HCT116 (cell line): ENCODE results near the gene TSPAN8. TPM values are rescaled to one million over a fixed set of nuclear protein-coding genes. Genes with fewer than 3 reads are reported as not detected.

Source experiments
- ATAC-seq: fragments of 200-7000 bp; cut with Tn5 transposase; 2 replicates; pipeline ENCODE4 v1.9.1; 2020; ENCODE audit warnings: mild to moderate bottlenecking, moderate library complexity
- BruUV-seq: library from RNA; stranded (reverse); fragments of 400-500 nt; replicated peaks from 2 replicates; lab custom pipeline; 2021; lab: Mats Ljungman, UMichigan
- CTCF ChIA-PET: fragments of 300-600 bp; sonication (Branson Sonifier 250); formaldehyde crosslinking; loops from one replicate; lab custom pipeline; 2021; ENCODE audit warnings: antibody characterized with exemption; lab: Charles Lee
- POLR2A ChIA-PET: fragments of 300-600, 350-600 bp; sonication (Branson Sonifier 250); formaldehyde crosslinking; loops from one replicate; lab custom pipeline; 2021; ENCODE audit warnings: antibody characterized with exemption; lab: Charles Lee
- RAD21 ChIA-PET, 2 experiments: fragments of 300-600 bp; sonication (Branson Sonifier 250); formaldehyde crosslinking; loops; one replicate each; lab custom pipeline; 2023; ENCODE audit warnings: low total read pairs in 2 of 2; ENCODE audit not compliant: uncharacterized antibody in 2 of 2, unreplicated experiment in 2 of 2, low non-redundant PET in 1 of 2; lab: Charles Lee
- DNase-seq: peaks from one replicate; pipeline ENCODE4 v3.0.0-alpha.2; 2010; ENCODE audit warnings: low read depth, low spot score
- H2AFZ ChIP-seq: fragments of 200-600 bp; shearing (Covaris generic), sonication (generic); 2 replicates; pipeline ENCODE4 v1.6.1; 2017; ENCODE audit warnings: low read depth, mixed run types, mixed read lengths, antibody characterized with exemption, low read length; ENCODE audit not compliant: poor library complexity, severe bottlenecking
- H3K27ac ChIP-seq: 2 replicates; pipeline ENCODE4 v1.5.1; 2012; ENCODE audit warnings: low read depth, low read length
- H3K27me3 ChIP-seq: fragments of 200-600 bp; sonication (generic); 2 replicates; pipeline ENCODE4 v1.6.1; 2016; ENCODE audit warnings: mixed run types, low read length, mixed read lengths; ENCODE audit not compliant: insufficient read depth
- H3K36me3 ChIP-seq, 2 experiments: fragments of 200-500 bp in 1 of 2; fragments of 200-600 bp in 1 of 2; sonication (Bioruptor generic) in 1 of 2; sonication (generic) in 1 of 2; 2 replicates each; pipeline versions ENCODE4 v1.5.1 to v1.6.1; 2014 to 2016; ENCODE audit warnings: low read length in 2 of 2, inconsistent platforms in 1 of 2, mixed read lengths in 1 of 2, mixed run types in 1 of 2; ENCODE audit not compliant: insufficient read depth in 2 of 2, control insufficient read depth in 1 of 2
- H3K4me1 ChIP-seq, 2 experiments: fragments of 200-600 bp in 1 of 2; sonication (generic) in 1 of 2; 2 replicates each; pipeline versions ENCODE4 v1.5.1 to v1.6.1; 2012 to 2017; ENCODE audit warnings: low read length in 2 of 2, inconsistent platforms in 1 of 2, mild to moderate bottlenecking in 1 of 2, mixed read lengths in 1 of 2, mixed run types in 1 of 2, moderate library complexity in 1 of 2; ENCODE audit not compliant: insufficient read depth in 2 of 2, control insufficient read depth in 1 of 2
- H3K4me2 ChIP-seq: fragments of 200-600 bp; sonication (generic); 2 replicates; pipeline ENCODE4 v1.6.1; 2017; ENCODE audit warnings: mixed run types, low read length, mixed read lengths
- H3K4me3 ChIP-seq, 2 experiments: fragments of 200-600 bp in 1 of 2; sonication (generic) in 1 of 2; replicated peaks in 1 of 2; 2 replicates each; pipeline ENCODE4 v1.5.1; 2011 to 2016; ENCODE audit warnings: low read length in 2 of 2, control low read depth in 1 of 2, low read depth in 1 of 2, mild to moderate bottlenecking in 1 of 2, mixed read lengths in 1 of 2, mixed run types in 1 of 2
- H3K79me2 ChIP-seq: fragments of 200-600 bp; sonication (generic); 2 replicates; pipeline ENCODE4 v1.6.1; 2017; ENCODE audit warnings: mild to moderate bottlenecking, mixed run types, low read length, moderate library complexity, mixed read lengths; ENCODE audit not compliant: insufficient read depth
- H3K9ac ChIP-seq: fragments of 200-600 bp; sonication (generic); 2 replicates; pipeline ENCODE4 v1.6.1; 2016; ENCODE audit warnings: low read length, mixed read lengths
- H3K9me2 ChIP-seq: fragments of 200-600 bp; sonication (generic), shearing (Covaris generic); 2 replicates; pipeline ENCODE4 v1.6.1; 2017; ENCODE audit warnings: mixed run types, mild to moderate bottlenecking, moderate library complexity; ENCODE audit not compliant: insufficient read depth
- H3K9me3 ChIP-seq, 2 experiments: fragments of 200-500 bp in 1 of 2; fragments of 200-600 bp in 1 of 2; sonication (Bioruptor generic) in 1 of 2; sonication (generic) in 1 of 2; 2 replicates each; pipeline ENCODE4 v1.6.1; 2014 to 2017; ENCODE audit warnings: low read length in 2 of 2, mixed read lengths in 2 of 2, inconsistent platforms in 1 of 2, low read depth in 1 of 2, mild to moderate bottlenecking in 1 of 2, mixed run types in 1 of 2, moderate library complexity in 1 of 2; ENCODE audit not compliant: control insufficient read depth in 1 of 2, insufficient read depth in 1 of 2
- H4K20me1 ChIP-seq: fragments of 200-600 bp; sonication (generic), shearing (Covaris generic); 2 replicates; pipeline ENCODE4 v1.6.1; 2017; ENCODE audit warnings: mixed run types, mild to moderate bottlenecking, moderate library complexity; ENCODE audit not compliant: insufficient read depth
- ATF3 ChIP-seq: IDR thresholded peaks from 2 replicates; pipeline ENCODE4 v1.6.1; 2012
- CTCF ChIP-seq, 3 experiments: fragments of 200-600 bp in 1 of 3; sonication (generic) in 1 of 3; IDR thresholded peaks in 2 of 3; conservative IDR thresholded peaks in 1 of 3; 2 replicates each; pipeline ENCODE4 v1.5.1; 2012 to 2017; ENCODE audit warnings: low read depth in 2 of 3, low read length in 2 of 3, antibody characterized with exemption in 1 of 3, borderline replicate concordance in 1 of 3, control low read depth in 1 of 3, mild to moderate bottlenecking in 1 of 3, mixed read lengths in 1 of 3, mixed run types in 1 of 3, moderate library complexity in 1 of 3; ENCODE audit not compliant: insufficient read depth in 1 of 3
- EGR1 ChIP-seq: IDR thresholded peaks from 2 replicates; pipeline ENCODE4 v1.6.1; 2012; ENCODE audit warnings: low read depth
- EZH2 ChIP-seq: fragments of 200-600 bp; sonication (generic); IDR thresholded peaks from 2 replicates; pipeline ENCODE4 v1.6.1; 2017; ENCODE audit warnings: antibody characterized with exemption, mixed run types
- EZH2phosphoT487 ChIP-seq: fragments of 200-600 bp; IDR thresholded peaks from 2 replicates; pipeline ENCODE4 v1.6.1; 2018; ENCODE audit warnings: antibody characterized with exemption, borderline replicate concordance
- FOSL1 ChIP-seq: IDR thresholded peaks from 2 replicates; pipeline ENCODE4 v1.6.1; 2012; ENCODE audit warnings: low read depth
- RAD21 ChIP-seq: IDR thresholded peaks from 2 replicates; pipeline ENCODE4 v1.6.1; 2012; ENCODE audit warnings: low read depth, mild to moderate bottlenecking
- REST ChIP-seq: IDR thresholded peaks from 2 replicates; pipeline ENCODE4 v1.6.1; 2012; ENCODE audit warnings: low read depth
- SIN3A ChIP-seq: IDR thresholded peaks from 2 replicates; pipeline ENCODE4 v1.6.1; 2012; ENCODE audit warnings: low read depth
- SRF ChIP-seq: IDR thresholded peaks from 2 replicates; pipeline ENCODE4 v1.6.1; 2012; ENCODE audit warnings: low read depth
- ZBTB33 ChIP-seq: IDR thresholded peaks from 2 replicates; pipeline ENCODE4 v1.6.1; 2011; ENCODE audit warnings: mild to moderate bottlenecking, low read length, moderate library complexity; ENCODE audit not compliant: insufficient replicate concordance; ENCODE audit errors: extremely low read depth
- intact Hi-C: fragments of 100-400 bp; cut with micrococcal nuclease; formaldehyde crosslinking; loops from 2 replicates; pipeline ENCODE4 v1.10.0; 2022
- total RNA-seq: library from RNA; stranded (reverse); gene quantifications from one replicate; pipeline ENCODE4 v1.2.1, GENCODE V29; 2021; ENCODE audit not compliant: unreplicated experiment
- TF ChIP-seq, protein P1 (sequence below): IDR thresholded peaks from 2 replicates; pipeline ENCODE4 v1.6.1; 2012

Gene TSPAN8
- total RNA-seq, 1 experiment from 2014 or later = 0.76 TPM

DNA sequence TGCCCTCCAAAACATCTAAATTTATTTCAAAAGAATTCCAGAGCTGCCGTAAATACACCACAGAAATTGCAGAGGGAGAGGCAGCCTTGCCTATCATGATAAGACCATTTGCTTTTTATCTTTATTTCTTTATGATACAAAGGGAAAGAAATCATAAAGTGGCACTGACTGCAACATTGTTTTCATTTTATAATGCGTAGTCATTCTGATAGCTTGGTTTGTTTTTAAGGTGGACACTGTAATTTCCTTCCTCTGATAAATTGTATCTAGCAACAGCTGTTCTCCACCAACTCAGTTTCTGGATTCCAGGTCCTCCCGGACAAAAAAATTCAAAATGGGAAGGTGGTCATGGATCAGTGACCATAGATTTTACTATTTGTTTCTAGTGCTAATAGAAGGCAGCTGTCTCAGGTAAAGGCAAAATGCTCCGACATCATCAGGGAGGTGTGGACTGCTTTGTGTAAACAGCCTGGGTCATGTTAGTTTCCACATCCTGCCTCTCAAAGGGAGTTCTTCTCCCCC lies 623 bp upstream of the TSPAN8 start:
- ChIA-PET POLR2A (no interaction called here), RAD21 (no interaction called here), CTCF (no interaction called here)
- ATAC-seq (no peak), DNase-seq (no peak)
- Histone ChIP-seq H4K20me1 (no peaks in the 10 kb centered on the region), H3K27me3 (no peaks in the 10 kb centered on the region), H3K4me3 (no peak overlapping the region), H3K9me3 (no peaks in the 10 kb centered on the region), H3K9ac (no peak overlapping the region), H3K79me2 (no peaks in the 10 kb centered on the region), H3K36me3 (no peaks in the 10 kb centered on the region), H3K4me1 (no peaks in the 10 kb centered on the region), H3K9me2 (no peaks in the 10 kb centered on the region), H3K27ac (no peak overlapping the region), H3K4me2 (no peak overlapping the region; the same call in 1 of the 2 replicates), H2AFZ (no peak overlapping the region)
- BruUV-seq = no TSS peak
- intact Hi-C loops = no loop called here
- TF ChIP-seq EZH2 = no peak
- TF ChIP-seq EZH2phosphoT487 = no peak
- TF ChIP-seq SRF = no peak
- no peak for TF ChIP-seq EGR1
- TF ChIP-seq, protein P1, sequence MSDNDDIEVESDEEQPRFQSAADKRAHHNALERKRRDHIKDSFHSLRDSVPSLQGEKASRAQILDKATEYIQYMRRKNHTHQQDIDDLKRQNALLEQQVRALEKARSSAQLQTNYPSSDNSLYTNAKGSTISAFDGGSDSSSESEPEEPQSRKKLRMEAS = no peak

GRCh38 chr12:71155225-71155624 lies 2.6 kb downstream of the TSPAN8 start:
- H3K27ac ChIP-seq = no peak overlapping the region
- DNase-seq (no peak), ATAC-seq (no peak)
- RAD21 ChIA-PET = no interaction called here
- H4K20me1 ChIP-seq = no peaks in the 10 kb centered on the region
- H3K4me2 ChIP-seq = no peak overlapping the region
- POLR2A ChIA-PET = no interaction called here
- no peaks in the 10 kb centered on the region for H3K79me2 ChIP-seq
- no peak overlapping the region for H2AFZ ChIP-seq
- H3K9me3 ChIP-seq = no peaks in the 10 kb centered on the region
- H3K4me3 ChIP-seq = no peak overlapping the region
- no peaks in the 10 kb centered on the region for H3K36me3 ChIP-seq
- H3K27me3 ChIP-seq = no peaks in the 10 kb centered on the region
- no peak overlapping the region for H3K9ac ChIP-seq
- no TSS peak for BruUV-seq
- H3K9me2 ChIP-seq = no peaks in the 10 kb centered on the region
- intact Hi-C loops = no loop called here
- no peaks in the 10 kb centered on the region for H3K4me1 ChIP-seq
- CTCF ChIA-PET = no interaction called here
- TF ChIP-seq ZBTB33 (no peak), EZH2phosphoT487 (no peak), EZH2 (no peak), ATF3 (no peak), FOSL1 (no peak), CTCF (IDR thresholded peaks at IDR 0.05 in 2 of 3, conservative IDR thresholded peaks at IDR 0.05 in 1 of 3; ENCODE audit: borderline replicate concordance in 1 of 3, insufficient read depth in 1 of 3, low read depth in 2 of 3, low read length in 2 of 3) (no peak), RAD21 (no peak), SRF (no peak), REST (no peak), SIN3A (no peak)
